GM10248 (cell line): ENCODE results near the gene DYRK1A.

Source experiments
- CTCF ChIA-PET: fragments of 300-600 bp; sonication (Branson Sonifier 250); formaldehyde crosslinking; extraction: SDS; loops from one replicate; lab custom pipeline; 2021; ENCODE audit warnings: antibody characterized with exemption; lab: Yijun Ruan, JAX
- POLR2A ChIA-PET: fragments of 350-650 bp; sonication (Branson Sonifier 250); formaldehyde crosslinking; extraction: SDS; loops from one replicate; lab custom pipeline; 2020; ENCODE audit warnings: antibody characterized with exemption; lab: Yijun Ruan, JAX
- DNase-seq: peaks from one replicate; pipeline ENCODE4 v3.0.0; 2012; ENCODE audit errors: extremely low spot score
- CTCF ChIP-seq: IDR thresholded peaks from 2 replicates; pipeline ENCODE4 v1.5.1; 2012; ENCODE audit warnings: mild to moderate bottlenecking, low read depth; ENCODE audit errors: extremely low read depth, missing control alignments, control extremely low read depth

DYRK1A gene

GRCh38 chr21:37410639-37411038 lies 44.1 kb downstream of the DYRK1A start:
- CTCF ChIA-PET: no interaction called here
- DNase-seq: no peak
- TF ChIP-seq CTCF: no peak
- POLR2A ChIA-PET: no interaction called here

- ChIA-PET CTCF (interaction anchor here (1.0 to 1.5 kb wide), 2 partner anchors 22 to 27 kb away, joined by 3 to 4 read pairs; no protein-coding TSS in a partner anchor), POLR2A (interaction anchor here (0.6 kb wide), 1 partner anchor 20 kb away, joined by 3 read pairs; no protein-coding TSS in a partner anchor)
- no peak for DNase-seq
- TF ChIP-seq CTCF: no peak
Observed at GRCh38 chr21:37412603-37413360, 46.2 kb downstream of the DYRK1A start.

- no peak for TF ChIP-seq CTCF
- CTCF ChIA-PET: interaction anchor here (1.0 to 1.8 kb wide), 3 partner anchors 8 to 28 kb away, joined by 3 to 6 read pairs (median 4); no protein-coding TSS in a partner anchor
- POLR2A ChIA-PET: no interaction called here
- no peak for DNase-seq
Observed at GRCh38 chr21:37413553-37414291, 47.1 kb downstream of the DYRK1A start.

- ChIA-PET CTCF (interaction anchor here (1.8 to 1.9 kb wide), 2 partner anchors 9 to 11 kb away, joined by 6 to 8 read pairs; no protein-coding TSS in a partner anchor), POLR2A (no interaction called here)
- DNase-seq: no peak
- no peak for TF ChIP-seq CTCF
Observed at GRCh38 chr21:37414292-37415253, 48.0 kb downstream of the DYRK1A start.

- POLR2A ChIA-PET: no interaction called here
Observed at GRCh38 chr21:37415939-37416338, 49.4 kb downstream of the DYRK1A start.

More at GRCh38 chr21:37415939-37416338, 49.4 kb downstream of the DYRK1A start:
- TF ChIP-seq CTCF: no peak
- no peak for DNase-seq
- CTCF ChIA-PET: interaction anchor here (1.2 to 1.9 kb wide), 2 partner anchors 10 to 15 kb away, joined by 3 to 8 read pairs; no protein-coding TSS in a partner anchor
